HG03175 (cell line): ENCODE measurements around the gene ZNF526.

Source experiments
- ATAC-seq: cut with Tn5 transposase; IDR thresholded peaks from one replicate; pipeline ENCODE4 v1.9.1; 2021; ENCODE audit warnings: mild to moderate bottlenecking, moderate library complexity; ENCODE audit not compliant: unreplicated experiment

Gene ZNF526

GRCh38 chr19:42196011-42197001 is 23.8 kb upstream of the ZNF526 start:
- no peak for ATAC-seq

DNA sequence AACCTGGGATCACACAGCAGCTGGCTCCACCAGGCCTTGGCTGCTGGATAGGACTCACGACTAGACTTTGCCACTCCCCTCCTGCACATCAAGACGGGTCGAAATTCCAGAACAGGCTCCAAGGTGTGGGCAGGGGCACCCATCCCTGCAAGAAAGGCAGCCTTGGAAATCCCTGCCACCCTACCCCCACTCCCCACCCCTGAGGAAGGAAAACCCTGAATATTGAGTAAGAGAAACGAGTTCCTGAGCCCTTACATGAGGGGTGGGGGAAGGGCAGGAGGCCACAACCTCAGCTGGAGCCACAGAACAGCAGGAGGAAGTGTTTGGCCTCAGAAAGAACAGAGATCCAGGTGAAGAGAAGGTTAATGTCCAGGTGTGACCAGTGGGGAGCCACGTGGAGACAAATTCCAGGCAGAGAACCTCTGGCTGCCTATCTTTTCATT is 22.7 kb upstream of the ZNF526 start:
- no peak for ATAC-seq

- ATAC-seq = peak; percentile 45
Measured at GRCh38 chr19:42198676-42199439, 21.3 kb upstream of the ZNF526 start.

- peak; percentile 58 for ATAC-seq
Measured at GRCh38 chr19:42199440-42200115, 20.5 kb upstream of the ZNF526 start.

GRCh38 chr19:42200116-42200715 is 19.9 kb upstream of the ZNF526 start:
- ATAC-seq = peak; percentile 0

- ATAC-seq = no peak
Measured at GRCh38 chr19:42201489-42202289, 18.4 kb upstream of the ZNF526 start.

- no peak for ATAC-seq
Measured at GRCh38 chr19:42202290-42202880, 17.7 kb upstream of the ZNF526 start.

DNA sequence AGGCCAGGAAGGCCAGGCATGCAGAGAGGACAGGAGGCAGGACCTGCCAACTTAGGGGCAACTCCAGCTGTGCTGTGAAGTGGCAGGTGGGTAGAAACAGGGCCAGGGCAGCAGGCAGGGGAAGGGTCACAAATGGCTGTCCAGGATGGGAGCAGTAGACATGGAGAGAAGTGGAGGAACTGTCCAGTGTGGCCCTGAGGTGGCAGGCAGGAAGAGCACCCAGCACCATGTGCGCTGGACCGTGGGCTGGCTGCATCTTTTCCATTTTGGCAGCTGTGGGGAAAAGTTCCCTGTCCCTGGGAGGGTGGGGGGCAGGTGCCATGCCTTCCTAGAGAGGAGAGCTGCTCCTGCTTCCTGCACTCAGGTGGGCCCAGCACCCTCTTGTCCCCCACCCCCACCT is 16.4 kb upstream of the ZNF526 start:
- ATAC-seq = no peak

- no peak for ATAC-seq
Measured at GRCh38 chr19:42204664-42205063, 15.4 kb upstream of the ZNF526 start.

- no peak for ATAC-seq
Measured at GRCh38 chr19:42206871-42207755, 13.0 kb upstream of the ZNF526 start.

DNA sequence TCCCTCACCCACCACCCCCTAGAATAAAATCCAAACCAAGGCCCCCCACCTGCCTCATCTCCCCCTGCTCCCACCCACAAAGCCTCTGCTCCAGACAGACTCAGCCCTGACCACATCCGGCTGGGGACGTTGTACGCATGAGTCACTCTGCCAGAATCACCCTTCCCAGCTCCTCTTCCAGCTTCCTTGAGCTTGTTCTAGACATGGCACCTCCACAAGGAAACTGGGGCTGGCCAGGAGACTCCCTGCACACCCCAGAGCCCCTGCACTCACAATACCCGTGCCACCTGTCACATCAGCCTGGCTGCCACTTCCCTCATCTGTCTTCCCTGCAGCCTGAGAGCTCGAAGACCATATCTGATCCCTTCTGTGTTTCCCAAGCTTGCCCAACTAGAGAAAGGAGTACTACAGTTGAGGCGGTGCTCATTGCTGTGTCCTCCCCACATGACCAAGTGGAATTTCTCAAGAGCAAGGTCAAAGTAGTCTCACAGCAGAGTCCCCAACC is 12.3 kb upstream of the ZNF526 start:
- ATAC-seq = no peak

GRCh38 chr19:42208612-42209011 is 11.5 kb upstream of the ZNF526 start:
- ATAC-seq = no peak

- ATAC-seq = no peak
Measured at GRCh38 chr19:42212886-42213285, 7.2 kb upstream of the ZNF526 start.

- no peak for ATAC-seq
Measured at GRCh38 chr19:42214810-42215485, 5.2 kb upstream of the ZNF526 start.

GRCh38 chr19:42216653-42217519 is 3.2 kb upstream of the ZNF526 start:
- ATAC-seq = no peak

- peak; percentile 71 for ATAC-seq
Measured at GRCh38 chr19:42217520-42218437, 2.3 kb upstream of the ZNF526 start, which contains the start of gene DEDD2. DEDD2 (minus strand) TSS chr19:42217677; CDS start chr19:42217007, 670 bp downstream.
